Neural cell (in vitro differentiated cells): ENCODE results near the gene SHANK3. TPM values are rescaled to one million over a fixed set of nuclear protein-coding genes. Genes with fewer than 3 reads are reported as not detected.

Experiments
- H2AFZ ChIP-seq: fragments of 200-600, 300-800 bp; sonication (generic), shearing (Covaris generic); 2 replicates; pipeline ENCODE4 v1.6.0; 2014; ENCODE audit warnings: low read depth, mild to moderate bottlenecking, antibody characterized with exemption, low read length, moderate library complexity
- H3F3A ChIP-seq: fragments of 200-600 bp; shearing (Covaris generic); 2 replicates; pipeline ENCODE4 v1.6.1; 2016; ENCODE audit warnings: mild to moderate bottlenecking, moderate library complexity, mixed read lengths, antibody characterized with exemption, low read length; ENCODE audit not compliant: insufficient read depth, poor library complexity, severe bottlenecking
- H3K27ac ChIP-seq: fragments of 200-600, 300-800 bp; sonication (generic), shearing (Covaris generic); 2 replicates; pipeline ENCODE4 v1.5.1; 2014; ENCODE audit warnings: mild to moderate bottlenecking, low read length, moderate library complexity
- H3K27me3 ChIP-seq: fragments of 300-800, 200-600 bp; sonication (generic), shearing (Covaris generic); 2 replicates; pipeline ENCODE4 v1.6.0; 2014; ENCODE audit warnings: mild to moderate bottlenecking, low read depth, low read length, moderate library complexity; ENCODE audit not compliant: insufficient read depth
- H3K36me3 ChIP-seq: fragments of 300-800, 200-600 bp; sonication (generic), shearing (Covaris generic); 2 replicates; pipeline ENCODE4 v1.5.1; 2014; ENCODE audit warnings: mild to moderate bottlenecking, antibody characterized with exemption, low read length, moderate library complexity; ENCODE audit not compliant: insufficient read depth
- H3K4me2 ChIP-seq: fragments of 300-800, 200-600 bp; sonication (generic), shearing (Covaris generic); 2 replicates; pipeline ENCODE4 v1.6.0; 2014; ENCODE audit warnings: mild to moderate bottlenecking, low read length
- H3K4me3 ChIP-seq: fragments of 300-800, 200-600 bp; sonication (generic), shearing (Covaris generic); 2 replicates; pipeline ENCODE4 v1.5.1; 2014; ENCODE audit warnings: mild to moderate bottlenecking, low read length, moderate library complexity
- H3K79me2 ChIP-seq: fragments of 200-600 bp; shearing (Covaris generic); replicated peaks from 2 replicates; pipeline ENCODE4 v1.6.0; 2014; ENCODE audit warnings: mild to moderate bottlenecking, low read length, moderate library complexity; ENCODE audit not compliant: insufficient read depth
- H3K9ac ChIP-seq: fragments of 300-800, 200-600 bp; sonication (generic), shearing (Covaris generic); 2 replicates; pipeline ENCODE4 v1.6.1; 2016; ENCODE audit warnings: mild to moderate bottlenecking, low read length, mixed read lengths
- H3K9me2 ChIP-seq: fragments of 200-600 bp; shearing (Covaris generic); 2 replicates; pipeline ENCODE4 v1.6.1; 2016; ENCODE audit warnings: mild to moderate bottlenecking, low read length, mixed read lengths; ENCODE audit not compliant: insufficient read depth
- H3K9me3 ChIP-seq: fragments of 200-600, 300-800 bp; sonication (generic), shearing (Covaris generic); 2 replicates; pipeline ENCODE4 v1.6.1; 2016; ENCODE audit warnings: mild to moderate bottlenecking, mixed run types, low read length, moderate library complexity, mixed read lengths
- H4K20me1 ChIP-seq: fragments of 200-600 bp; shearing (Covaris generic); 2 replicates; pipeline ENCODE4 v1.6.1; 2016; ENCODE audit warnings: mild to moderate bottlenecking, mixed run types; ENCODE audit not compliant: insufficient read depth
- EP300 ChIP-seq: fragments of 450-650 bp; conservative IDR thresholded peaks from 2 replicates; pipeline ENCODE4 v1.6.1; 2014; ENCODE audit warnings: antibody characterized with exemption, mild to moderate bottlenecking, moderate library complexity; ENCODE audit not compliant: poor library complexity, severe bottlenecking
- EZH2 ChIP-seq: fragments of 200-600, 300-800 bp; shearing (Covaris generic), sonication (generic); IDR thresholded peaks from 2 replicates; pipeline ENCODE4 v1.6.1; 2014; ENCODE audit warnings: antibody characterized with exemption, low read length, borderline replicate concordance, mild to moderate bottlenecking; ENCODE audit not compliant: insufficient read depth, poor library complexity, severe bottlenecking
- MXI1 ChIP-seq: fragments of 450-650 bp; conservative IDR thresholded peaks from 2 replicates; pipeline ENCODE4 v1.6.1; 2014; ENCODE audit warnings: antibody characterized with exemption, mild to moderate bottlenecking; ENCODE audit not compliant: poor library complexity, severe bottlenecking
- POLR2AphosphoS5 ChIP-seq: IDR thresholded peaks from 2 replicates; pipeline ENCODE4 v1.6.1; 2012
- RAD21 ChIP-seq: fragments of 450-650 bp; conservative IDR thresholded peaks from 2 replicates; pipeline ENCODE4 v1.6.1; 2014; ENCODE audit warnings: antibody characterized with exemption, mild to moderate bottlenecking, moderate library complexity
- SMC3 ChIP-seq: fragments of 450-650 bp; conservative IDR thresholded peaks from 2 replicates; pipeline ENCODE4 v1.6.1; 2014; ENCODE audit warnings: antibody characterized with exemption, mild to moderate bottlenecking, moderate library complexity; ENCODE audit not compliant: poor library complexity
- TAF1 ChIP-seq: IDR thresholded peaks from 2 replicates; pipeline ENCODE4 v1.6.1; 2012; ENCODE audit warnings: low read depth
- polyA plus RNA-seq: library from polyadenylated mRNA; depleted of rRNA; stranded (reverse); fragments of >200 nt; gene quantifications from 2 replicates; pipeline ENCODE4 v1.2.3, GENCODE V29; 2014
- TF ChIP-seq, protein P1 (sequence below): fragments of 450-650 bp; IDR thresholded peaks from 2 replicates; pipeline ENCODE4 v1.5.1; 2014; ENCODE audit warnings: antibody characterized with exemption, mild to moderate bottlenecking, moderate library complexity; ENCODE audit not compliant: poor library complexity, severe bottlenecking
- TF ChIP-seq, protein P2 (sequence below): IDR thresholded peaks from 2 replicates; pipeline ENCODE4 v1.6.1; 2012; ENCODE audit warnings: borderline replicate concordance

The SHANK3 gene
- polyA plus RNA-seq, 1 donor from 2014 or later = 5.5 TPM

- no peak for TF ChIP-seq SMC3
These were observed 5.0 kb downstream of the SHANK3 start (continued) for GRCh38 chr22:50677493-50678217.

DNA sequence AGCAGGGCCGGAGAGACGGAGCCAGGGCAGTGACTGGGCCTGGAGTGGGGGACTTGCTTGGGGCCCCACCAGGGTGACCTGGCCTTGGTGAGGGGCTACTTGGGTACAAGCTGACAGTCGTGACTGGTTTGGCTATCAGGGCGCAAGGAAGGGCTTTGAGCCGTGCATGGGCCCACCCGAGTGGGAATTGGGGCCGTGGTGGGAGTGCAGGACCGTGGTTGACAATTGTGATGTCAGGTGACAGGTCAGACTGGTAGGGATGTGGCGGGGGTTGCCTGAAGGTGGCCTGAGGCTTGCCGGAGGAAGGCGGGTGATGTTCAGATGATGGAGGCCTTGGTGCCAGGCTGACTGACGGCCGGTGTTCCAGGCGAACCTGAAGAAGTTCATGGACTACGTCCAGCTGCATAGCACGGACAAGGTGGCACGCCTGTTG, 5.6 kb downstream of the SHANK3 start:
- H3K79me2 ChIP-seq = no peaks in the 10 kb centered on the region
- H4K20me1 ChIP-seq = no peaks in the 10 kb centered on the region
- no peak overlapping the region for H2AFZ ChIP-seq
- no peak overlapping the region for H3K4me3 ChIP-seq
- H3K36me3 ChIP-seq = no peaks in the 10 kb centered on the region
- H3F3A ChIP-seq = no peaks in the 10 kb centered on the region
- no peaks in the 10 kb centered on the region for H3K9me2 ChIP-seq
- no peaks in the 10 kb centered on the region for H3K27me3 ChIP-seq
- no peaks in the 10 kb centered on the region for H3K9me3 ChIP-seq
- no peak overlapping the region for H3K27ac ChIP-seq
- H3K4me2 ChIP-seq = no peak overlapping the region
- H3K9ac ChIP-seq = no peak overlapping the region
- TF ChIP-seq SMC3 (no peak), MXI1 (no peak), EP300 (no peak), POLR2AphosphoS5 (no peak), RAD21 (no peak), EZH2 (no peak), TAF1 (no peak)
- TF ChIP-seq, protein P1, sequence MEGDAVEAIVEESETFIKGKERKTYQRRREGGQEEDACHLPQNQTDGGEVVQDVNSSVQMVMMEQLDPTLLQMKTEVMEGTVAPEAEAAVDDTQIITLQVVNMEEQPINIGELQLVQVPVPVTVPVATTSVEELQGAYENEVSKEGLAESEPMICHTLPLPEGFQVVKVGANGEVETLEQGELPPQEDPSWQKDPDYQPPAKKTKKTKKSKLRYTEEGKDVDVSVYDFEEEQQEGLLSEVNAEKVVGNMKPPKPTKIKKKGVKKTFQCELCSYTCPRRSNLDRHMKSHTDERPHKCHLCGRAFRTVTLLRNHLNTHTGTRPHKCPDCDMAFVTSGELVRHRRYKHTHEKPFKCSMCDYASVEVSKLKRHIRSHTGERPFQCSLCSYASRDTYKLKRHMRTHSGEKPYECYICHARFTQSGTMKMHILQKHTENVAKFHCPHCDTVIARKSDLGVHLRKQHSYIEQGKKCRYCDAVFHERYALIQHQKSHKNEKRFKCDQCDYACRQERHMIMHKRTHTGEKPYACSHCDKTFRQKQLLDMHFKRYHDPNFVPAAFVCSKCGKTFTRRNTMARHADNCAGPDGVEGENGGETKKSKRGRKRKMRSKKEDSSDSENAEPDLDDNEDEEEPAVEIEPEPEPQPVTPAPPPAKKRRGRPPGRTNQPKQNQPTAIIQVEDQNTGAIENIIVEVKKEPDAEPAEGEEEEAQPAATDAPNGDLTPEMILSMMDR = no peak
- TF ChIP-seq, protein P2, sequence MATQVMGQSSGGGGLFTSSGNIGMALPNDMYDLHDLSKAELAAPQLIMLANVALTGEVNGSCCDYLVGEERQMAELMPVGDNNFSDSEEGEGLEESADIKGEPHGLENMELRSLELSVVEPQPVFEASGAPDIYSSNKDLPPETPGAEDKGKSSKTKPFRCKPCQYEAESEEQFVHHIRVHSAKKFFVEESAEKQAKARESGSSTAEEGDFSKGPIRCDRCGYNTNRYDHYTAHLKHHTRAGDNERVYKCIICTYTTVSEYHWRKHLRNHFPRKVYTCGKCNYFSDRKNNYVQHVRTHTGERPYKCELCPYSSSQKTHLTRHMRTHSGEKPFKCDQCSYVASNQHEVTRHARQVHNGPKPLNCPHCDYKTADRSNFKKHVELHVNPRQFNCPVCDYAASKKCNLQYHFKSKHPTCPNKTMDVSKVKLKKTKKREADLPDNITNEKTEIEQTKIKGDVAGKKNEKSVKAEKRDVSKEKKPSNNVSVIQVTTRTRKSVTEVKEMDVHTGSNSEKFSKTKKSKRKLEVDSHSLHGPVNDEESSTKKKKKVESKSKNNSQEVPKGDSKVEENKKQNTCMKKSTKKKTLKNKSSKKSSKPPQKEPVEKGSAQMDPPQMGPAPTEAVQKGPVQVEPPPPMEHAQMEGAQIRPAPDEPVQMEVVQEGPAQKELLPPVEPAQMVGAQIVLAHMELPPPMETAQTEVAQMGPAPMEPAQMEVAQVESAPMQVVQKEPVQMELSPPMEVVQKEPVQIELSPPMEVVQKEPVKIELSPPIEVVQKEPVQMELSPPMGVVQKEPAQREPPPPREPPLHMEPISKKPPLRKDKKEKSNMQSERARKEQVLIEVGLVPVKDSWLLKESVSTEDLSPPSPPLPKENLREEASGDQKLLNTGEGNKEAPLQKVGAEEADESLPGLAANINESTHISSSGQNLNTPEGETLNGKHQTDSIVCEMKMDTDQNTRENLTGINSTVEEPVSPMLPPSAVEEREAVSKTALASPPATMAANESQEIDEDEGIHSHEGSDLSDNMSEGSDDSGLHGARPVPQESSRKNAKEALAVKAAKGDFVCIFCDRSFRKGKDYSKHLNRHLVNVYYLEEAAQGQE = no peak

- no peaks in the 10 kb centered on the region for H3K9me3 ChIP-seq
These were observed 6.3 kb downstream of the SHANK3 start for GRCh38 chr22:50678651-50679521.

More at GRCh38 chr22:50678651-50679521, 6.3 kb downstream of the SHANK3 start:
- Histone ChIP-seq H3F3A (no peaks in the 10 kb centered on the region), H3K4me3 (no peak overlapping the region), H3K79me2 (no peaks in the 10 kb centered on the region), H3K27me3 (no peaks in the 10 kb centered on the region), H4K20me1 (no peaks in the 10 kb centered on the region), H2AFZ (no peak overlapping the region), H3K9me2 (no peaks in the 10 kb centered on the region), H3K9ac (no peak overlapping the region), H3K27ac (no peak overlapping the region), H3K4me2 (no peak overlapping the region), H3K36me3 (no peaks in the 10 kb centered on the region)
- no peak for TF ChIP-seq SMC3
- TF ChIP-seq TAF1 = no peak
- no peak for TF ChIP-seq POLR2AphosphoS5
- TF ChIP-seq EP300 = no peak
- TF ChIP-seq, protein P2 = no peak
- TF ChIP-seq MXI1 = no peak
- TF ChIP-seq, protein P1 = no peak
- no peak for TF ChIP-seq EZH2
- no peak for TF ChIP-seq RAD21
